ENCODE results near the gene CYP1A2. TPM values are rescaled to one million over a fixed set of nuclear protein-coding genes. Genes with fewer than 3 reads are reported as not detected.

The CYP1A2 gene, protein sequence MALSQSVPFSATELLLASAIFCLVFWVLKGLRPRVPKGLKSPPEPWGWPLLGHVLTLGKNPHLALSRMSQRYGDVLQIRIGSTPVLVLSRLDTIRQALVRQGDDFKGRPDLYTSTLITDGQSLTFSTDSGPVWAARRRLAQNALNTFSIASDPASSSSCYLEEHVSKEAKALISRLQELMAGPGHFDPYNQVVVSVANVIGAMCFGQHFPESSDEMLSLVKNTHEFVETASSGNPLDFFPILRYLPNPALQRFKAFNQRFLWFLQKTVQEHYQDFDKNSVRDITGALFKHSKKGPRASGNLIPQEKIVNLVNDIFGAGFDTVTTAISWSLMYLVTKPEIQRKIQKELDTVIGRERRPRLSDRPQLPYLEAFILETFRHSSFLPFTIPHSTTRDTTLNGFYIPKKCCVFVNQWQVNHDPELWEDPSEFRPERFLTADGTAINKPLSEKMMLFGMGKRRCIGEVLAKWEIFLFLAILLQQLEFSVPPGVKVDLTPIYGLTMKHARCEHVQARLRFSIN
- total RNA-seq, result not detected

GRCh38 chr15:74748322-74748946 lies at the start of gene CYP1A2:
Gene CYP1A2, plus strand, starts transcription at chr15:74748845. Its CDS starts 894 bp downstream, at chr15:74749739.
- Histone ChIP-seq H3K4me3 (no peak within 1 kb of the TSS), H3K4me1 (ENCODE audit: control insufficient read depth in 1 of 2, low read depth in 2 of 2) (no peaks in the 10 kb centered on the region), H3K9me3 (no peaks in the 10 kb centered on the region), H3K36me3 (no peaks in the 10 kb centered on the region), H3K27me3 (replicated peaks; ENCODE audit: insufficient read depth) (no peaks in the 10 kb centered on the region), H3K27ac (no peak within 1 kb of the TSS)
- ATAC-seq (ENCODE audit: insufficient number of reproducible peaks, low FRiP score, low read depth), result no peak
- no peak for TF ChIP-seq CTCF (IDR thresholded peaks at IDR 0.05)
- no peak for DNase-seq (ENCODE audit: low spot score)

DNA sequence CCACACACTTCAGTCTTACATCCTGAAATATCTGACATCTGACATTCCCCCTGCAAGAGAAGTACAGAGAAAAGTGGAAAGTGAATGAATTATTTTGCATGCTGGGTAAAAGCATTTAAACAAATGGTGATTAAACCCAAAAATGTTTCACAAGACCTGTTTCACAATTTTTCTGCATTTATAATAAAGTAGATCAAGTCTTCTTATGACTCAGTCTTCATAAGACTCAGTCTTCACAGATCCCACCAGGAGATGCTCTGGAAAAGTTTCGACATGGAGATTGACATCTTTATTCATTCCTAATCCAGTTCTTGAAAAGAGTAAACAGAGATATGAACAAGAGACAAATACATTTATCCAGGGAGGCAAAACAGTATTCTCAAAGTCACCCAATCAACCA lies 39.6 kb upstream of the CYP1A2 start:
- ATAC-seq (ENCODE audit: insufficient number of reproducible peaks, low FRiP score, low read depth) (no peak), DNase-seq (ENCODE audit: low spot score) (no peak)
- no peak for TF ChIP-seq CTCF (IDR thresholded peaks at IDR 0.05)
- Histone ChIP-seq H3K9me3 (no peaks in the 10 kb centered on the region), H3K27me3 (replicated peaks; ENCODE audit: insufficient read depth) (no peaks in the 10 kb centered on the region), H3K36me3 (no peaks in the 10 kb centered on the region), H3K27ac (no peak overlapping the region), H3K4me1 (ENCODE audit: control insufficient read depth in 1 of 2, low read depth in 2 of 2) (no peaks in the 10 kb centered on the region), H3K4me3 (no peak overlapping the region)

DNA sequence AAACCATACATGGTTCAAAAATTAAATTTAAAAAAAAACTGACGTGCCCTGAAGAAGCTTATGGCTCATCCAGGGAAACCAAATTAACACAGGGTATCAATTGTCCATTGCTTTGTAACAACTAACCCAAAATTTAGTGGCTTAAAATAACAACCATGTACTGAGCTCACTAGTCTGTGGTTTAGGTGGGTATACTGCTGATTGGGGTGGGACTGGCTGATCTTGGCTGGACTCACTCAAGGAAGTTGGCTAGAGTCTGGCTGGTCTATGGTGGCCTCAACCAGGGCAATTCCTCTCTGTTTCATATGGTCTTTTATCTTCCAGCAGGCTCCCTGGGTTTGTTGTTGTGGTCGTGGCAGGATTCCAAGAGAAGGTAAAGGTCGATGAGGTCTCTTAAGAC lies 38.8 kb upstream of the CYP1A2 start:
- no peak for TF ChIP-seq CTCF (IDR thresholded peaks at IDR 0.05)
- H3K36me3 ChIP-seq, result no peaks in the 10 kb centered on the region
- ATAC-seq (ENCODE audit: insufficient number of reproducible peaks, low FRiP score, low read depth) (no peak), DNase-seq (ENCODE audit: low spot score) (no peak)
- H3K9me3 ChIP-seq, result no peaks in the 10 kb centered on the region
- H3K27me3 ChIP-seq (replicated peaks; ENCODE audit: insufficient read depth), result no peaks in the 10 kb centered on the region
- H3K27ac ChIP-seq, result no peak overlapping the region
- H3K4me3 ChIP-seq, result no peak overlapping the region
- H3K4me1 ChIP-seq (ENCODE audit: control insufficient read depth in 1 of 2, low read depth in 2 of 2), result no peaks in the 10 kb centered on the region

DNA sequence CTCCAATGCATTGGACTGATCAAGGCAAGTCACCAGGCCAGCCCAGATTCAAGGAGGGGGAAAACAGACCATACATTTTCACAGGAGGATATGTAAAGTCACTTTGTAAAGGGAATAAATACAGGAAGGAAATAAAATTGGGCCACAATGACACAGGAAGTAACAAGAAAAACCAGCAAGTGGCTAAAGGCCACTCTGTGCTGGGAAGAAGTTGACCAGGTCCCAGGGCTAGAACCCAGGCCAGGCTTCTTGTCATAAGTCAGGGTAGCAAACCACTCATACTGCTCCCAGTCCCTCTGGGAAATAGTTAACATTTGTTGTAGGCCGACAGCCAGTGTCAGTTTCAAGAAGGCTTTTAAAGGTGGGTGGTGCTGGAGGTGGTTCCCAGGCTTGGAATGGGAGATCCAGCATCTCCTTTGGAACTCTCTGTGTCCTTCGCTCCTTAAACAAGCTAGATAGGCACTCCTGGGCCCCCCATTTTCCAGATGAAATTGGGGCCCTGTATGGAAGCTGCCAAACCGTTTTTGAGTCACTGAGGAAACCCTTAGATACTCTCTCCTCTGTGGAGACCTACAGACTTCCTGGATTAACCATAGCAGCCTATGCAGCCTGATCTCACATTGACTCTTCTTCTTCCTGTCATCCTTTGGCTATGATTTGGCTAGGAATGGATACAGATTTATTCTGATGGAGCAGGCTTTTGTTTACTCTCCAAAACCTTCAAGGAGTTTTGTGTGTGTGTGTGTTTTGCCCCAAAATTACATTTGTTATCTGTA lies 38.1 kb upstream of the CYP1A2 start:
- ATAC-seq (ENCODE audit: insufficient number of reproducible peaks, low FRiP score, low read depth) (no peak), DNase-seq (ENCODE audit: low spot score) (no peak)
- Histone ChIP-seq H3K4me1 (ENCODE audit: control insufficient read depth in 1 of 2, low read depth in 2 of 2) (no peaks in the 10 kb centered on the region), H3K4me3 (no peak overlapping the region), H3K27me3 (replicated peaks; ENCODE audit: insufficient read depth) (no peaks in the 10 kb centered on the region), H3K27ac (no peak overlapping the region), H3K36me3 (no peaks in the 10 kb centered on the region), H3K9me3 (no peaks in the 10 kb centered on the region)
- TF ChIP-seq CTCF (IDR thresholded peaks at IDR 0.05), result no peak

DNA sequence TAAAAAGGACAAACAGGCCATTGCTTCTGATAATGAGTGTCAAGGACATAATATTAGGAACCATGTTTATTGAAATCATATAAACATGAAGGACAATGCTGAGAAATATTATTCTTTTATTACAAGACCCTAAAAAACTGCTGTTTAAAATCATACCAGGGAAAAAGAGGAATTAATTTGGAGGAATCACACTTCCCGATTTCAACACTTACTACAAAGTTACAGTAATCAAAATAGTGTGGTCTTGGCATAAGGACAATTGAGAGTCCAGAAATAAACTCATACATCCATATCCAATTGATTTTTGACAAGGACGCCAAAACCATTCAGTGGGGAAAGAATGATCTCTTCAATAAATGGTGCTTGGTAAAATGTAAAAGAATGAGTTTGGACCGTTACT lies 36.3 kb upstream of the CYP1A2 start:
- no peak for ATAC-seq (ENCODE audit: insufficient number of reproducible peaks, low FRiP score, low read depth)
- Histone ChIP-seq H3K4me3 (no peak overlapping the region), H3K27ac (no peak overlapping the region), H3K4me1 (ENCODE audit: control insufficient read depth in 1 of 2, low read depth in 2 of 2) (no peaks in the 10 kb centered on the region), H3K27me3 (replicated peaks; ENCODE audit: insufficient read depth) (no peaks in the 10 kb centered on the region), H3K36me3 (no peaks in the 10 kb centered on the region), H3K9me3 (no peaks in the 10 kb centered on the region)
- no peak for TF ChIP-seq CTCF (IDR thresholded peaks at IDR 0.05)
- no peak for DNase-seq (ENCODE audit: low spot score)
